ENCODE results near the gene THSD4. TPM values are rescaled to one million over a fixed set of nuclear protein-coding genes. Genes with fewer than 3 reads are reported as not detected.
A peak's percentile ranks its signal among the peaks of the same experiment; 100 is the strongest.

Gene THSD4
- total and polyA plus RNA-seq, 2 of the 8 experiments (the other 6 are each of a cell fraction or from before 2014, with no cell fraction given) = 2.5 to 6.2 TPM

DNA sequence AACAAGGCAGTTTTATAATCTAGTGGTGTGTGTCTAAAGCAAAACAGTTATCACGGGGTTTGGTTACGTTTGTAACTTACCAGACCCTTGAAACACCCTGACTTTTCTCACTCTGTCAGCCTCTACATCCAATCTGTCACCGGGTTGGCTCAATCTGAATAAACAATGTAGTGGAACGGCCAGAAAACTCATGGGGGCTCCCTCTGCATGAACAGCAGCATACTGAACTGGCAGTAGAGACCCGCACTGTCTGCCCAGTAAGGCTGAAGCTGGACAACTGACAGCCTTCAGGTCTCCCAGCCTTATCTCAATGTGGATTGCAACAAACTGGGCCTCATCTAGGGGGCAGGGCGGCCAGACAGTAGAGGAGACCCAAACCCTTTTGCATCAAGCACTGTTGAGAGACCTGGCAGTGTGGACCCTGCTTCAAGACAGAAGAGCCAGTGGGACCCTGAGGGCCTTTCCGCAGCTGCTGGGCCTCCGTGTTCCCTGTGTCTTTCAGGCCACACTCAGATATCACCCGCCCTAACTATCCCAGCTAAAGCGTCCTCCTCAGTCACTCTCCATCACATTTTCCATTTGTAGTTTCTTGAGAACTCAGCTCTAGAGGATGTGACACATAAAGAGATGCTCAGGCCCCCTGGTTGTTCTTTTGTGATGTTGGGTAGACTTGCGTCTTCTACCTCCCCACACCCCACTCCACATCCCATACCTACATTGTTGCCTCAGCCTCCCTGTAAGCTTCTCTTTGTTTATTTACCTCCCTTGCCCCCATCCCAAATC, 513.9 kb downstream of the THSD4 start:
- Histone ChIP-seq H3K79me2 (ENCODE audit: control insufficient read depth in 1 of 2, insufficient read depth in 2 of 2, low read length in 2 of 2) (no peaks in the 10 kb centered on the region), H2BK20ac (ENCODE audit: low read length) (peak overlapping the region; percentile 9; the same call in 1 of the 2 replicates), H2BK12ac (ENCODE audit: low read depth, low read length) (peak overlapping the region; percentile 22; the same call in 1 of the 2 replicates), H4K5ac (ENCODE audit: insufficient read length, low read depth, low read length) (no peak overlapping the region), H3K79me1 (ENCODE audit: low read depth, low read length) (no peaks in the 10 kb centered on the region), H3K18ac (ENCODE audit: extremely low read depth, low read length) (no peak overlapping the region), H3K14ac (ENCODE audit: insufficient read length) (no peak overlapping the region), H4K91ac (replicated peaks; ENCODE audit: insufficient read length, low read length) (no peak overlapping the region), H3K36me3 (ENCODE audit: control insufficient read depth in 2 of 4, insufficient read depth in 4 of 4, low read length in 3 of 4) (no peaks in the 10 kb centered on the region), H3K23ac (ENCODE audit: insufficient read length) (no peak overlapping the region), H3K4me1 (replicated peaks in 1 of 4; ENCODE audit: control insufficient read depth in 3 of 4, insufficient read depth in 4 of 4, low read length in 3 of 4) (peaks cover 0 to 7% (median 2%) of the 10 kb centered on the region in 4 experiments; a peak in 3 of 7 replicates), H4K20me1 (replicated peaks in 1 of 2; ENCODE audit: control insufficient read depth in 1 of 2, insufficient read depth in 2 of 2, low read length in 2 of 2) (no peaks in the 10 kb centered on the region), H4K8ac (ENCODE audit: extremely low read depth, insufficient read depth, low read length) (no peak overlapping the region), H2AFZ (ENCODE audit: low read length) (no peak overlapping the region), H3K9ac (replicated peaks in 1 of 4; ENCODE audit: extremely low read depth in 1 of 4, low read depth in 3 of 4, low read length in 3 of 4) (no peak overlapping the region), H3K23me2 (ENCODE audit: low read depth, low read length) (no peaks in the 10 kb centered on the region), H3K4ac (replicated peaks; ENCODE audit: insufficient read length, low read depth, low read length) (no peak overlapping the region), H2BK15ac (ENCODE audit: low read length) (no peak overlapping the region), H2BK5ac (ENCODE audit: low read depth, low read length) (no peak overlapping the region), H2BK120ac (replicated peaks; ENCODE audit: low read depth, low read length) (no peak overlapping the region), H2AK5ac (ENCODE audit: low read depth, low read length) (no peak overlapping the region), H3K27me3 (replicated peaks in 1 of 4; ENCODE audit: control insufficient read depth in 3 of 4, extremely low read depth in 1 of 4, insufficient read depth in 3 of 4, low read length in 3 of 4) (no peaks in the 10 kb centered on the region), H3K4me2 (ENCODE audit: insufficient read depth in 1 of 2, low read depth in 2 of 2, low read length in 2 of 2) (no peak overlapping the region), H3K9me3 (ENCODE audit: insufficient read depth in 2 of 2, low read depth in 1 of 2, low read length in 1 of 2) (no peaks in the 10 kb centered on the region), H3K27ac (ENCODE audit: low read depth, low read length) (no peak overlapping the region), H3K56ac (replicated peaks; ENCODE audit: insufficient read length, low read depth, low read length) (no peak overlapping the region), H3K4me3 (ENCODE audit: extremely low read depth in 1 of 4, insufficient read depth in 2 of 4, low read depth in 3 of 4, low read length in 4 of 4) (no peak overlapping the region)
- 90% methylated on average over 10 of the region's 11 CpGs; no CpG with 5 or more reads in 1 of the 2 experiments for WGBS, 2 experiments (ENCODE audit: extremely low coverage in 1 of 2, insufficient coverage in 1 of 2, insufficient read length in 1 of 2, insufficient replicate concordance in 2 of 2, low coverage in 1 of 2, low lambda C conversion rate in 2 of 2, missing lambda C conversion rate in 1 of 2)
- TF ChIP-seq CBX5 (IDR thresholded peaks at IDR 0.05; ENCODE audit: low read depth, low read length) (no peak), TAF1 (IDR thresholded peaks at IDR 0.05; ENCODE audit: low read depth, low read length) (no peak), KDM5A (IDR thresholded peaks at IDR 0.05; ENCODE audit: low read length) (no peak), SRF (IDR thresholded peaks at IDR 0.05; ENCODE audit: low read depth, low read length) (no peak), CTCF (IDR thresholded peaks at IDR 0.05; ENCODE audit: control extremely low read depth in 1 of 3, insufficient read depth in 1 of 3, low read depth in 1 of 3, low read length in 3 of 3) (peak in 2 of 3 experiments; percentile 5 to 6; a peak in 2 of 4 replicates), SP4 (IDR thresholded peaks at IDR 0.05; ENCODE audit: low read length) (no peak), SP1 (IDR thresholded peaks at IDR 0.05; ENCODE audit: low read depth, low read length) (no peak)
- FAIRE-seq (no peak), DNase-seq (ENCODE audit: low read depth in 1 of 2, low spot score in 2 of 2) (no peak)
- ChIA-PET POLR2A (ENCODE audit: partially characterized antibody) (no interaction called here), CTCF (ENCODE audit: partially characterized antibody) (interaction anchor here (0.7 to 2.3 kb wide), 9 partner anchors 9 to 370 kb away, joined by 3 to 9 read pairs (median 4); no protein-coding TSS in a partner anchor)

Measured in H1 (cell line).